A549 (cell line): ENCODE results near the gene HERC2. TPM values are rescaled to one million over a fixed set of nuclear protein-coding genes. Genes with fewer than 3 reads are reported as not detected.

Experiments
- ATAC-seq, 2 experiments: fragments of 200-7000 bp in 1 of 2; fragments of >200 bp in 1 of 2; cut with Nextera tagmentation in 1 of 2; cut with Tn5 transposase in 1 of 2; 3 replicates each; pipeline versions ENCODE4 v1.8.0 to v1.9.1; 2018 to 2020; ENCODE audit warnings: mild to moderate bottlenecking in 1 of 2, moderate library complexity in 1 of 2
- CTCF ChIA-PET: fragments of 300-600 bp; sonication (Branson Sonifier 250); formaldehyde crosslinking; extraction: SDS; loops from one replicate; lab custom pipeline; 2021; ENCODE audit warnings: antibody characterized with exemption, inconsistent platforms; lab: Yijun Ruan, JAX
- POLR2A ChIA-PET: fragments of 350-600 bp; formaldehyde crosslinking; extraction: SDS; loops from one replicate; lab custom pipeline; 2021; ENCODE audit warnings: antibody characterized with exemption, inconsistent platforms; lab: Yijun Ruan, JAX
- DNase-seq, 2 experiments: peaks; one replicate each; pipeline versions ENCODE4 v3.0.0 to v3.0.0-alpha.2; 2011 to 2016; ENCODE audit warnings: low read depth in 1 of 2, low spot score in 1 of 2
- FAIRE-seq: peaks from 2 replicates; lab custom pipeline; 2011; peaks lifted over from hg19 to GRCh38; lab: Jason Lieb, UNC
- H3K27ac ChIP-seq, 2 experiments: fragments of >200 bp; sonication (Bioruptor Twin); formaldehyde crosslinking; 3 replicates each; pipeline ENCODE4 v1.5.1; 2016 to 2017
- H3K4me1 ChIP-seq: fragments of >200 bp; sonication (Bioruptor Twin); formaldehyde crosslinking; 3 replicates; pipeline ENCODE4 v1.6.1; 2016
- H3K4me2 ChIP-seq: fragments of >200 bp; sonication (Bioruptor Twin); formaldehyde crosslinking; 3 replicates; pipeline ENCODE4 v1.6.1; 2016
- H3K4me3 ChIP-seq: fragments of >200 bp; sonication (Bioruptor Twin); formaldehyde crosslinking; 3 replicates; pipeline ENCODE4 v1.5.1; 2016
- H3K9me3 ChIP-seq: fragments of >200 bp; sonication (Bioruptor Twin); formaldehyde crosslinking; 3 replicates; pipeline ENCODE4 v1.6.1; 2016
- ATOH8 ChIP-seq: fragments of 250-450 bp; sonication (Bioruptor Pico); IDR thresholded peaks from 2 replicates; pipeline ENCODE4 v1.5.0; 2020; ENCODE audit warnings: low read depth, mild to moderate bottlenecking, moderate library complexity
- BCL3 ChIP-seq: fragments of >200 bp; sonication (Bioruptor Twin); formaldehyde crosslinking; IDR thresholded peaks from 3 replicates; pipeline ENCODE4 v1.6.1; 2016
- BHLHE40 ChIP-seq: IDR thresholded peaks from 2 replicates; pipeline ENCODE4 v1.6.1; 2012; ENCODE audit warnings: low read depth, low read length, inconsistent platforms
- CHD2 ChIP-seq: fragments of 150-350 bp; IDR thresholded peaks from 2 replicates; pipeline ENCODE4 v1.6.1; 2014; ENCODE audit warnings: low read length; ENCODE audit not compliant: partially characterized antibody
- E2F6 ChIP-seq: IDR thresholded peaks from 2 replicates; pipeline ENCODE4 v1.6.1; 2012; ENCODE audit warnings: low read depth, borderline replicate concordance
- ELK1 ChIP-seq: fragments of 150-350 bp; IDR thresholded peaks from 2 replicates; pipeline ENCODE4 v1.6.1; 2014; ENCODE audit warnings: low read depth, mild to moderate bottlenecking, low read length
- EP300 ChIP-seq, 2 experiments: fragments of >200 bp; sonication (Bioruptor Twin); formaldehyde crosslinking; IDR thresholded peaks; 2 replicates in 1 of 2; 3 replicates in 1 of 2; pipeline ENCODE4 v1.6.1; 2016 to 2017
- FOSB ChIP-seq: fragments of 250-450 bp; sonication (Bioruptor Pico); IDR thresholded peaks from 2 replicates; pipeline ENCODE4 v1.5.0; 2020; ENCODE audit warnings: mild to moderate bottlenecking, moderate library complexity
- FOSL2 ChIP-seq, 2 experiments: fragments of 450-650 bp in 1 of 2; fragments of >200 bp in 1 of 2; sonication (Bioruptor Twin) in 1 of 2; formaldehyde crosslinking; IDR thresholded peaks; 2 replicates each; pipeline versions ENCODE4 v1.5.0 to v1.6.1; 2016 to 2020; ENCODE audit warnings: mild to moderate bottlenecking in 1 of 2, moderate library complexity in 1 of 2
- GATA3 ChIP-seq: IDR thresholded peaks from 2 replicates; pipeline ENCODE4 v1.6.1; 2012; ENCODE audit warnings: borderline replicate concordance
- HMGXB4 ChIP-seq: fragments of 250-450 bp; sonication (Bioruptor Pico); IDR thresholded peaks from 2 replicates; pipeline ENCODE4 v1.5.0; 2021; ENCODE audit warnings: mild to moderate bottlenecking, moderate library complexity, borderline replicate concordance
- JUN ChIP-seq, 2 experiments: fragments of >200 bp; sonication (Bioruptor Twin); formaldehyde crosslinking; IDR thresholded peaks; 2 replicates in 1 of 2; 3 replicates in 1 of 2; pipeline ENCODE4 v1.6.1; 2016 to 2017
- JUNB ChIP-seq: fragments of >200 bp; sonication (Bioruptor Twin); formaldehyde crosslinking; IDR thresholded peaks from 2 replicates; pipeline ENCODE4 v1.6.1; 2016
- KDM5A ChIP-seq: fragments of 200-600 bp; sonication (generic); IDR thresholded peaks from 2 replicates; pipeline ENCODE4 v1.6.1; 2016; ENCODE audit warnings: antibody characterized with exemption, mild to moderate bottlenecking
- MAFK ChIP-seq: fragments of 450-650 bp; IDR thresholded peaks from 2 replicates; pipeline ENCODE4 v1.6.1; 2014; ENCODE audit not compliant: partially characterized antibody
- MAX ChIP-seq: IDR thresholded peaks from 2 replicates; pipeline ENCODE4 v1.6.1; 2012
- NFE2L2 ChIP-seq: fragments of 150-350 bp; conservative IDR thresholded peaks from 2 replicates; pipeline ENCODE4 v1.6.1; 2014; ENCODE audit warnings: low read length
- NR3C1 ChIP-seq: fragments of >200 bp; sonication (Bioruptor Twin); formaldehyde crosslinking; IDR thresholded peaks from 3 replicates; pipeline ENCODE4 v1.6.1; 2017
- PHF8 ChIP-seq: fragments of 200-600 bp; sonication (generic); IDR thresholded peaks from 2 replicates; pipeline ENCODE4 v1.6.1; 2016; ENCODE audit warnings: low read depth, mild to moderate bottlenecking, antibody characterized with exemption, moderate library complexity, borderline replicate concordance
- RAD21 ChIP-seq, 2 experiments: fragments of >200 bp in 1 of 2; sonication (Bioruptor Twin) in 1 of 2; formaldehyde crosslinking in 1 of 2; IDR thresholded peaks in 1 of 2; conservative IDR thresholded peaks in 1 of 2; 2 replicates in 1 of 2; 3 replicates in 1 of 2; pipeline ENCODE4 v1.6.1; 2012 to 2018; ENCODE audit warnings: inconsistent platforms in 1 of 2
- REST ChIP-seq: fragments of 200-600 bp; sonication (generic); IDR thresholded peaks from 2 replicates; pipeline ENCODE4 v1.6.1; 2016; ENCODE audit warnings: antibody characterized with exemption, mild to moderate bottlenecking, moderate library complexity
- RNF2 ChIP-seq: fragments of 200-600 bp; sonication (generic); IDR thresholded peaks from 2 replicates; pipeline ENCODE4 v1.6.1; 2016; ENCODE audit warnings: low read depth, mild to moderate bottlenecking, antibody characterized with exemption, moderate library complexity, borderline replicate concordance
- SMC3 ChIP-seq: fragments of >200 bp; sonication (Bioruptor Twin); formaldehyde crosslinking; IDR thresholded peaks from 3 replicates; pipeline ENCODE4 v1.6.1; 2018; ENCODE audit warnings: inconsistent platforms
- TFCP2L1 ChIP-seq: fragments of 250-450 bp; sonication (Bioruptor Pico); IDR thresholded peaks from 2 replicates; pipeline ENCODE4 v1.5.0; 2021; ENCODE audit warnings: mild to moderate bottlenecking
- USF2 ChIP-seq: fragments of 450-650 bp; IDR thresholded peaks from 2 replicates; pipeline ENCODE4 v1.6.1; 2014; ENCODE audit warnings: antibody characterized with exemption
- ZFP36 ChIP-seq: fragments of 450-650 bp; IDR thresholded peaks from 2 replicates; pipeline ENCODE4 v1.6.1; 2014; ENCODE audit warnings: borderline replicate concordance; ENCODE audit not compliant: partially characterized antibody
- ZSCAN20 ChIP-seq: fragments of 250-450 bp; sonication (Bioruptor Pico); IDR thresholded peaks from 2 replicates; pipeline ENCODE4 v1.8.0; 2022; ENCODE audit warnings: mild to moderate bottlenecking, moderate library complexity
- WGBS: methylation state at CpG from one replicate; pipeline ENCODE4 v1.1.6; 2017; ENCODE audit errors: missing lambda C conversion rate; 5-methylcytosine and 5-hydroxymethylcytosine counted together
- polyA plus RNA-seq, 4 experiments: library from polyadenylated mRNA; depleted of rRNA in 3 of 4; stranded (reverse); fragments of >200 nt; fragmentation: RNase III in 1 of 4; extraction: RNeasy Plus Mini Kit Qiagen cat#74134 plus additional on column Dnase treatment in 1 of 4; gene quantifications; 2 replicates in 3 of 4; 3 replicates in 1 of 4; pipeline ENCODE4 v1.2.3, GENCODE V29; 2011 to 2017

The HERC2 gene
- polyA plus RNA-seq, 2 of the 4 experiments (the other 2 are of a cell fraction): 31.4 to 32.8 TPM

- Histone ChIP-seq H3K4me3 (no peak overlapping the region), H3K4me1 (no peaks in the 10 kb centered on the region), H3K27ac (no peak overlapping the region)
- TF ChIP-seq ATOH8: no peak
- no peak for TF ChIP-seq FOSL2 (IDR thresholded peaks at IDR 0.05)
- no peak for TF ChIP-seq FOSL2 (CRISPR knock-in tag; IDR thresholded peaks at IDR 0.05)
- TF ChIP-seq ELK1: no peak
- TF ChIP-seq BHLHE40: no peak
- TF ChIP-seq TFCP2L1: no peak
- TF ChIP-seq EP300 (IDR thresholded peaks at IDR 0.05): no peak
- no peak for TF ChIP-seq RNF2
- TF ChIP-seq USF2: no peak
- TF ChIP-seq REST: no peak
- no peak for TF ChIP-seq CHD2
- no peak for TF ChIP-seq HMGXB4 (CRISPR knock-in tag)
- TF ChIP-seq KDM5A: no peak
- no peak for TF ChIP-seq GATA3
- no peak for TF ChIP-seq JUN (IDR thresholded peaks at IDR 0.05)
- TF ChIP-seq ZSCAN20 (CRISPR knock-in tag): no peak
- TF ChIP-seq MAFK: no peak
- TF ChIP-seq, all 56 proteins: peak for 0
- DNase-seq: no peak
- FAIRE-seq: no peak
- no peak for ATAC-seq
- Histone ChIP-seq H3K9me3 (no peaks in the 10 kb centered on the region), H3K4me2 (no peak overlapping the region)
- ChIA-PET POLR2A (no interaction called here), CTCF (no interaction called here)
Measured at GRCh38 chr15:28262438-28262837, 59.5 kb downstream of the HERC2 start.

GRCh38 chr15:28260722-28261121, 61.3 kb downstream of the HERC2 start:
- no peak overlapping the region for H3K4me2 ChIP-seq
- DNase-seq: no peak
- FAIRE-seq: no peak
- POLR2A ChIA-PET: no interaction called here
- CTCF ChIA-PET: interaction anchor here (1.5 to 1.8 kb wide), 2 partner anchors 10 to 18 kb away, joined by 4 read pairs; no protein-coding TSS in a partner anchor
- H3K9me3 ChIP-seq: no peaks in the 10 kb centered on the region
- H3K4me1 ChIP-seq: no peaks in the 10 kb centered on the region
- H3K27ac ChIP-seq: no peak overlapping the region
- no peak for TF ChIP-seq NFE2L2
- no peak for TF ChIP-seq E2F6
- TF ChIP-seq SMC3: no peak
- TF ChIP-seq JUN (IDR thresholded peaks at IDR 0.05): no peak
- no peak for TF ChIP-seq MAX
- TF ChIP-seq BCL3: no peak
- TF ChIP-seq JUNB: no peak
- TF ChIP-seq FOSB (CRISPR knock-in tag): no peak
- TF ChIP-seq RAD21 (conservative IDR thresholded peaks at IDR 0.05 in 1 of 2, IDR thresholded peaks at IDR 0.05 in 1 of 2): no peak
- no peak for TF ChIP-seq NR3C1
- no peak for TF ChIP-seq PHF8
- TF ChIP-seq BHLHE40: no peak
- no peak for TF ChIP-seq MAFK
- TF ChIP-seq ZFP36: no peak
- TF ChIP-seq, all 56 proteins: peak for 0
- no peak overlapping the region for H3K4me3 ChIP-seq
- 94% methylated on average over 5 of the region's 5 CpGs for WGBS
- ATAC-seq: no peak
